Left forelimb (tissue), 1 donor: Measurements from ENCODE around the gene RIPOR2.

Source experiments
- DNase-seq: peaks from one replicate; pipeline ENCODE4 v3.0.0-alpha.2; 2018; ENCODE audit warnings: low spot score

Gene RIPOR2

GRCh38 chr6:24935366-24936152, at the start of gene RIPOR2:
Gene RIPOR2 (minus strand): TSS chr6:24935960. CDS start chr6:24935898, 62 bp downstream.
- DNase-seq: no peak

- DNase-seq: no peak
These were observed 49.6 kb upstream of the RIPOR2 start for GRCh38 chr6:24985323-24985722.

GRCh38 chr6:24982231-24982630, 46.5 kb upstream of the RIPOR2 start:
- DNase-seq: no peak

- DNase-seq: no peak
These were observed 45.6 kb upstream of the RIPOR2 start for GRCh38 chr6:24981386-24981760.

- DNase-seq: no peak
These were observed 45.0 kb upstream of the RIPOR2 start for GRCh38 chr6:24980507-24981385.

GRCh38 chr6:24979176-24979575, 43.4 kb upstream of the RIPOR2 start:
- DNase-seq: no peak

- no peak for DNase-seq
These were observed 38.7 kb upstream of the RIPOR2 start for GRCh38 chr6:24974182-24975171.

- no peak for DNase-seq
These were observed 36.7 kb upstream of the RIPOR2 start for GRCh38 chr6:24972311-24972958.

GRCh38 chr6:24971067-24971466, 35.3 kb upstream of the RIPOR2 start:
- no peak for DNase-seq

- DNase-seq: no peak
These were observed 33.6 kb upstream of the RIPOR2 start for GRCh38 chr6:24969343-24969860.

- no peak for DNase-seq
These were observed 33.0 kb upstream of the RIPOR2 start for GRCh38 chr6:24968783-24969182.

GRCh38 chr6:24967211-24967610, 31.5 kb upstream of the RIPOR2 start:
- no peak for DNase-seq

- DNase-seq: no peak
These were observed 30.6 kb upstream of the RIPOR2 start for GRCh38 chr6:24966381-24966780.

GRCh38 chr6:24963887-24964570, 28.3 kb upstream of the RIPOR2 start:
- no peak for DNase-seq

GRCh38 chr6:24963339-24963738, 27.6 kb upstream of the RIPOR2 start:
- DNase-seq: no peak

GRCh38 chr6:24961852-24962251, 26.1 kb upstream of the RIPOR2 start:
- no peak for DNase-seq

- no peak for DNase-seq
These were observed 25.3 kb upstream of the RIPOR2 start for GRCh38 chr6:24960991-24961475.

GRCh38 chr6:24959319-24959718, 23.6 kb upstream of the RIPOR2 start:
- DNase-seq: no peak

GRCh38 chr6:24957199-24957598, 21.4 kb upstream of the RIPOR2 start:
- DNase-seq: no peak

- DNase-seq: no peak
These were observed 18.0 kb upstream of the RIPOR2 start for GRCh38 chr6:24953726-24954125.
